Ovary (tissue), 3 donors: ENCODE data around the gene F8A3.
"Not testable (repeated sequence)": the region's sequence is repeated elsewhere in the genome, so short reads cannot be mapped to it uniquely, and the experiment has no call there.

Experiments used
- POLR2A ChIP-seq: fragments of 450-650 bp; IDR thresholded peaks from one replicate; pipeline ENCODE4 v1.6.1; 2017; ENCODE audit warnings: antibody characterized with exemption, mild to moderate bottlenecking, moderate library complexity
- TF ChIP-seq, protein P1 (sequence below), 3 donors: fragments of 450-650 bp in 2 of 3; fragments of 200-600 bp in 1 of 3; IDR thresholded peaks; one replicate each; pipeline versions ENCODE4 v1.5.1 to v1.8.0; 2016 to 2022; ENCODE audit warnings: antibody characterized with exemption in 3 of 3, mild to moderate bottlenecking in 1 of 3
- donor health status: DM: no; HTN: no; CAD: no.

- TF ChIP-seq, protein P1, sequence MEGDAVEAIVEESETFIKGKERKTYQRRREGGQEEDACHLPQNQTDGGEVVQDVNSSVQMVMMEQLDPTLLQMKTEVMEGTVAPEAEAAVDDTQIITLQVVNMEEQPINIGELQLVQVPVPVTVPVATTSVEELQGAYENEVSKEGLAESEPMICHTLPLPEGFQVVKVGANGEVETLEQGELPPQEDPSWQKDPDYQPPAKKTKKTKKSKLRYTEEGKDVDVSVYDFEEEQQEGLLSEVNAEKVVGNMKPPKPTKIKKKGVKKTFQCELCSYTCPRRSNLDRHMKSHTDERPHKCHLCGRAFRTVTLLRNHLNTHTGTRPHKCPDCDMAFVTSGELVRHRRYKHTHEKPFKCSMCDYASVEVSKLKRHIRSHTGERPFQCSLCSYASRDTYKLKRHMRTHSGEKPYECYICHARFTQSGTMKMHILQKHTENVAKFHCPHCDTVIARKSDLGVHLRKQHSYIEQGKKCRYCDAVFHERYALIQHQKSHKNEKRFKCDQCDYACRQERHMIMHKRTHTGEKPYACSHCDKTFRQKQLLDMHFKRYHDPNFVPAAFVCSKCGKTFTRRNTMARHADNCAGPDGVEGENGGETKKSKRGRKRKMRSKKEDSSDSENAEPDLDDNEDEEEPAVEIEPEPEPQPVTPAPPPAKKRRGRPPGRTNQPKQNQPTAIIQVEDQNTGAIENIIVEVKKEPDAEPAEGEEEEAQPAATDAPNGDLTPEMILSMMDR (IDR thresholded peaks at IDR 0.05), result not testable (repeated sequence)
- TF ChIP-seq POLR2A, result not testable (repeated sequence)
Measured at GRCh38 chrX:155466269-155466938, 8.0 kb upstream of the F8A3 start.
